GM12874 (cell line): ENCODE measurements around the gene PTPRN2.

Experiments
- CTCF ChIP-seq: IDR thresholded peaks from 2 replicates; pipeline ENCODE4 v1.5.1; 2011; ENCODE audit warnings: low read depth, mild to moderate bottlenecking, control low read depth, low read length, moderate library complexity; ENCODE audit not compliant: insufficient read depth

PTPRN2 gene

GRCh38 chr7:157940497-157940896 lies 647.1 kb downstream of the PTPRN2 start:
- no peak for TF ChIP-seq CTCF

GRCh38 chr7:157938211-157938610 lies 649.4 kb downstream of the PTPRN2 start:
- no peak for TF ChIP-seq CTCF

- no peak for TF ChIP-seq CTCF
Observed at GRCh38 chr7:157937406-157937805, 650.2 kb downstream of the PTPRN2 start.

- no peak for TF ChIP-seq CTCF
Observed at GRCh38 chr7:157936976-157937375, 650.6 kb downstream of the PTPRN2 start.

GRCh38 chr7:157932498-157933218 lies 655.0 kb downstream of the PTPRN2 start:
- no peak for TF ChIP-seq CTCF

- no peak for TF ChIP-seq CTCF
Observed at GRCh38 chr7:157930926-157931466, 656.6 kb downstream of the PTPRN2 start.

GRCh38 chr7:157930441-157930840 lies 657.2 kb downstream of the PTPRN2 start:
- no peak for TF ChIP-seq CTCF

- TF ChIP-seq CTCF = no peak
Observed at GRCh38 chr7:157929671-157930070, 658.0 kb downstream of the PTPRN2 start.
